ENCODE data around the gene SLC9C1. TPM values are rescaled to one million over a fixed set of nuclear protein-coding genes. Genes with fewer than 3 reads are reported as not detected.

The SLC9C1 gene
- polyA plus RNA-seq, 3 donors, result 0.48 to 1.2 (median 0.86) TPM

DNA sequence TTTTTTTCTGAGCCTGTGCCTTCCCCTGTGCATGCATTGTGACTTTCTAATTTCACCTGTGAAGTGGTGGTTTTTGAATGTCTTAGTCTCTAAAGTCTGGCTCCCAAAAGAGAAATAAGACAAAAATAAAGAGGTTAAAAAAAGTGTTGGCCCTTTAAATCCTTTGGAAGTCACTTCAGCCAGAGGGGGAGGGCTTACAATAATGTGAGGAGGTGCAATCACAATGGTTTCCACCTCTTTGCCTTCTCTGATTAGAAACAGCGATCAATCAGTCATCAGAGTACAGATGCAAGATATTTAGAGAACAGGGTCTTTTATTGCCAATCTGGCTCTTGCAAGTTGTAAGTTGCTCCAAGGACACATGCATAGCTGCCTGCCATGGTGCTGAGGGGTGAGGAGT is 96.9 kb downstream of the SLC9C1 start:
- DNase-seq, result no peak

DNA sequence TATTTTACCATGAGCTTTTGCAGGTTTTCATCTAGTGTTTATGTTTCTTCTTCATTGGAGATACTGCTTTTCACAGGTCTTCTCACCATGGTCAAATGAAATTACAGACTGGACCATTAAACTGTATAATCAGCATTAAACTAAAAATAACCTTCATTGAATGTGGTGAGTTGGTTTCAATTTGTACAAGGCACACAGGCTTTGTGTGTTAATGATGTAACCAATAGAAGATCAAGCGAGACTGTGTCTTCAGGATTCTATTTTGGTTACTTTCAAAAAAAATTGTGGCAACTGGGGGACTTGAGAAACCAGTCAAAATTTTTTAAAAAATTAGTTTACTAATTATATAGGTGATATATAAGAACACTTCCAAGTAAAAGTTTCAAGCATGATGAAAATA is 106.7 kb downstream of the SLC9C1 start:
- DNase-seq, result no peak

GRCh38 chr3:112185423-112186035 is 108.5 kb downstream of the SLC9C1 start:
- DNase-seq, result peak; percentile 1

DNA sequence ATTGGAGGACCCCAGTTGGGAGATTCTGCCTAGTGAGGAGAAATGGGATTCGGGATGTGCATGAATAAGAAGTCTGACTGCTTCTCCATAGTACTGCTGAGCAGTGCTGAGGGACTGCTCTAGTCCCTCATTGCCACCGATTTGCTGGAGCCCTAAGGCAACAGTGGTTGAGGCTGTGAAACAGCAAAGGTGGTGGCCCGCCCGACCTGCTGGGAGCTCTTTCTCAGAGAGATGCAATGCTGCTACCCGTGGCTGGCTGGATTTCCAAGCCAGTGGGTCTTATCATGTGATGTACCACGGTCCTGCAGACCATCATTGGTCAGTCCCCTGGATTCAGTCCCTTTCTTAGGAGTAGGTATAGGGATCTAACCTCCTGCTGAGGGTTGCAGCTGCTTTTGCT is 118.4 kb downstream of the SLC9C1 start:
- DNase-seq, result no peak

DNA sequence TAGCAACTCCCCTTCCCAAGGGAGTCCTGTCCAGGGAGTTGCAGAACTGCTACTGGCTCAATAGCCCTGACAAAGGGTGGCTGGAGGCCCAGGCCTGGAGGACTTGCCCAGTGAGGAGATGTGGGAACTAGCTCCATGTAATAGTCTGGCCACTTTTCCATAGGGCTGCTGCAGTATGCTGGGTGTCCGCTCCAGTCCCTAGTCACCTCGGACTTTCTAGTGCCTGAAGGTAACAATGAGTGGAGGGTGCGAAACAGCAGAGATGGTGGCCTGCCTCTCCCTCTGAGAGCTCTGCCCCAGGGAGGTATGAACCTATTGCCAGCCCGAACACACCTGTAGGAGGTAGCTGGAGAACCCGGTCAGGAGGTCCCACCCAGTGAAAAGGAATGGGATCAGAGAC is 119.0 kb downstream of the SLC9C1 start:
- DNase-seq, result no peak

GRCh38 chr3:112171144-112171543 is 122.9 kb downstream of the SLC9C1 start:
- no peak for DNase-seq

- no peak for DNase-seq
These were observed 124.0 kb downstream of the SLC9C1 start for GRCh38 chr3:112170046-112170445.

DNA sequence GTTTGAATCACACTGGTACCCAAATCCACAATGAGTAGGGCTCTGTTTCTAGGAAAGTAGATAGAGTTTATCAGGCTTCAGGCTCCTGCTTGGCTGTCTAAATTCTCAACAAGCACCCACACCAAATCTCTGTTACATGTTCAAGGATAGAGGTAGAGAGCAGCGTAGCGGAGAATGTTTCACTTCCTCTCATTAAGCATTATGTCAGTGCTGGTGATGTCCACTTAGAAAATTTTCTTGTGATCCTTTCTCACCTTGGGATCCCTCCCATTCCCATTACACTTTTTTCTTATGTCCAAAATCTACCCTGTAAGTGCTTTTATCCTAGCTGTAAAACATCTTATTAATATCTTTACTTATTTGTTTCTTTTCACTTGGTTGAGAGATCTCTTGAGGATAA is 126.3 kb downstream of the SLC9C1 start:
- DNase-seq, result no peak

DNA sequence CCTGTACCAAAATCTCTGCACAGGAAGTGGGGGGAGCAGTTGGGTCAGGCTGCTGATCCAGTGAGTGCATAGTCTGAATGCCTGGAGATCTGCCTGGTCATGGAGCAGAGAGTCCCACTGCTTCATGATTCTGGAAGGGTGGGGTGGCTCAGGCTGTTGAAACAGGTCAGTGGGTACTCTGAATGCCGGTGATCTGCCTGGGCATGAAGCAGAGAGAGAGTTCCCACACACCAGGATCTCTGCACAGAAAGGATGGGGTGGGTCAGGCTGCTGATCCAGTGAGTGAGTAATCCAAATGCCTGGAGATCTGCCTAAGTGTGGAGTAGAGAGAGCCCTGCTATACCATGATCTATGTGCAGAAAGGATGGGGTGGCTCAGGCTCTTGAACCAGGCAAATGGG is 144.9 kb downstream of the SLC9C1 start:
- DNase-seq, result no peak

GRCh38 chr3:112143689-112144088 is 150.3 kb downstream of the SLC9C1 start:
- no peak for DNase-seq

GRCh38 chr3:112143251-112143650 is 150.8 kb downstream of the SLC9C1 start:
- no peak for DNase-seq

- DNase-seq, result no peak
These were observed 152.7 kb downstream of the SLC9C1 start for GRCh38 chr3:112141293-112141692.

- no peak for DNase-seq
These were observed 153.4 kb downstream of the SLC9C1 start for GRCh38 chr3:112140584-112140983.

DNA sequence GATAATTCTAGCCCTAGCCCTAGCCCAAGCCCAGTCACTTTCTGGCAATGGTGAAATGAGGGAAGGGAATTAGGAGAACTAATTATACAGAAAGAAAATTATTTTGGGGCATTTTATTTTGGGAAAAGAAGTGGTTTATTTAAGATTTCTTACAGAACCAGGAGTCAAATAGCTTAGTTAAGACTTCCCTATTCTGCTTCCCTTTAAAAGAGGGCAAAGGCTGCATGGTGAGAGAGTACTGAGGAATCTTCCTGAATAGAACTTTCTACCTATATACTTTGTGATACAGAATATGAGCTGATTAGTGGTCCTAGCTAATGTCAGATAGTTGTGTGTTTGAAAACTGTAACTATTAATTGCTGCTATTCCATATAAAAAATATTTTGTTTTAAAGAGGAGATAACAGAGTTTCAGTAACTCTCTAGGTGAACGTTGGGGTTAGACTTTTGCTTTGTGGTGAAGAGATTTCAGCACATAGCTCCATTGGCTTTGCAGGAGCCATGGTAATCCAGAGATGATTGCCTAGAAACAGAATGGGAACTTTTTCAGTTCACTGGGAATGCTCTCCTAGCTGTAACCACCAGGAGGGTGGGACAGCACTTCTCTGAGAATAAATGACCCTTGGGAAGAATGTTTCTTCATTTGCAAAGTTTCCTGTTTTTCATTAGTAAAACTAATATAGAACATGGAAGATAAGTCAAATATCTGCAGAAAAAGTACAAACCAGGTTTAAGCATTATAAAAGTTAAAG is 155.6 kb downstream of the SLC9C1 start:
- DNase-seq, result no peak

DNA sequence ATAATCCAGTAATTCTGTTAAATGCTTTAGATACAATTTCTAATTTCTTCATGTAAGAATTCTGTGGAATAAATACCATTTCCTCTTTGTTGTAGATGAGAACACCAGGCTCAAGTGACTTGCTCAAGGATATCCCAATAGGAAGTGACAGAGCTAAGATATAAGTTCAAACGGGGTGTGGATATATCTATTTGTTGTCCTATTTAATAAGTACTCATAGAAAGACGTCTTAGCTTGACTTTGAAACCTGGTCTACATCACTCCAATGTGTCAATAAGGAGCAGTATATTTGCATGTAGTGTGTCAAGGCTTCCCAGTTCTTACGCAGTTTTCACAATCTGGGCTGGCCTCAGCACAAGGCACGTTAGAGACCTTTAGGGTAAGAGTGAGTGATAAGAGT is 156.2 kb downstream of the SLC9C1 start:
- no peak for DNase-seq

GRCh38 chr3:112136959-112137693 is 156.9 kb downstream of the SLC9C1 start:
- DNase-seq, result peak; percentile 71

DNA sequence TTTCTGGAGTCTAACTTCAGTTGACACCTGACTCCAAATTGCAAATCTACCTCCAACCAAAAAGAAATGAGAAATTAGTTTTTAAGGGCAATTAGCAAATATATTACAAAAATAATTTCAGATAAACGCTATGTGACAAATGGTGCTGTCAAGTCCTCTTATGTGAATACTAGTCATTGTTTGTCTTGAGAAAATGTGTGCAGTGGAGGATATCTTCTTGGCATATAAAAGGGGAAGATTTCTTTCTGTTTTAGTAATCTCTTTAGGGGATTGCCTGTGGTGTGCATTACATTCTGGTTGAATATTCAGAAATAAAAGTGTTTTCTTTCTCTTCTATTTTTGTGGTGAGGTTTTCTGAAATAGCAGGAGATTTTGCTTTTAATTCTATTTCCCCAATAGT is 158.0 kb downstream of the SLC9C1 start:
- no peak for DNase-seq

- no peak for DNase-seq
These were observed 159.5 kb downstream of the SLC9C1 start for GRCh38 chr3:112134335-112135124.

GRCh38 chr3:112133626-112134334 is 160.2 kb downstream of the SLC9C1 start:
- DNase-seq, result no peak

GRCh38 chr3:112132975-112133448 is 161.0 kb downstream of the SLC9C1 start, which contains the start of gene GCSAM:
TSS of gene GCSAM (minus strand) at chr3:112133248. CDS start at chr3:112133120, 128 bp downstream.
- no peak for DNase-seq

DNA sequence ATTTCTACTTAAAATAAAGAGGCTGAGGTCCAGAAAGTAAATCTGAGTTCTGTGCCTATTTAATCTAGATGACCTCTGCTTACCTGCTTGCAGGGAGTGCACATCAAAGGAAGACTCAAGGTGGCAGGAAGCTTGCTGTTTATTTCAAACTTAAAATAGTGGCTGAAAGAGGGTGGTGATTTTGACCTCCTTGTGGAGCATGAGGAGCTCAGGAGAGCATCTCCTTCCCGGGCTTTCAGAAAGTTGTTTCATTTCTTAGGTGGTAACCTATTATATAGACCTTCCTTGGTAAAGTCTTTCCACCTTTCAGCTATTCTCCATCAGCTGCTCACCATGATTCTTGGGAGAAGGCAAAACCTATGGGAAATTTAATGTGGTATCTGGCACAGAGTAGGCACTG is 161.5 kb downstream of the SLC9C1 start:
- DNase-seq, result no peak

Measured in renal pelvis (tissue), 4 donors.